ENCODE data around the gene MRPS33. TPM values are rescaled to one million over a fixed set of nuclear protein-coding genes. Genes with fewer than 3 reads are reported as not detected.
"Not testable (repeated sequence)": the region's sequence is repeated elsewhere in the genome, so short reads cannot be mapped to it uniquely, and the experiment has no call there.

MRPS33 gene

GRCh38 chr7:140977741-140978140 is 37.0 kb downstream of the MRPS33 start:
- no peaks in the 10 kb centered on the region for H3K9me3 ChIP-seq (replicated peaks; ENCODE audit: low read length)
- H3K9ac ChIP-seq (ENCODE audit: low read depth, low read length): no peak overlapping the region
- H3K36me3 ChIP-seq (ENCODE audit: insufficient read depth, low read length): no peaks in the 10 kb centered on the region
- H3K27me3 ChIP-seq (ENCODE audit: control insufficient read depth, insufficient read depth, low read length): no peaks in the 10 kb centered on the region
- H3K4me1 ChIP-seq (ENCODE audit: control insufficient read depth, insufficient read depth, low read length): no peaks in the 10 kb centered on the region
- H3K4me3 ChIP-seq (ENCODE audit: low read length): no peak overlapping the region
- no peak overlapping the region for H3K4me2 ChIP-seq (ENCODE audit: low read length)

DNA sequence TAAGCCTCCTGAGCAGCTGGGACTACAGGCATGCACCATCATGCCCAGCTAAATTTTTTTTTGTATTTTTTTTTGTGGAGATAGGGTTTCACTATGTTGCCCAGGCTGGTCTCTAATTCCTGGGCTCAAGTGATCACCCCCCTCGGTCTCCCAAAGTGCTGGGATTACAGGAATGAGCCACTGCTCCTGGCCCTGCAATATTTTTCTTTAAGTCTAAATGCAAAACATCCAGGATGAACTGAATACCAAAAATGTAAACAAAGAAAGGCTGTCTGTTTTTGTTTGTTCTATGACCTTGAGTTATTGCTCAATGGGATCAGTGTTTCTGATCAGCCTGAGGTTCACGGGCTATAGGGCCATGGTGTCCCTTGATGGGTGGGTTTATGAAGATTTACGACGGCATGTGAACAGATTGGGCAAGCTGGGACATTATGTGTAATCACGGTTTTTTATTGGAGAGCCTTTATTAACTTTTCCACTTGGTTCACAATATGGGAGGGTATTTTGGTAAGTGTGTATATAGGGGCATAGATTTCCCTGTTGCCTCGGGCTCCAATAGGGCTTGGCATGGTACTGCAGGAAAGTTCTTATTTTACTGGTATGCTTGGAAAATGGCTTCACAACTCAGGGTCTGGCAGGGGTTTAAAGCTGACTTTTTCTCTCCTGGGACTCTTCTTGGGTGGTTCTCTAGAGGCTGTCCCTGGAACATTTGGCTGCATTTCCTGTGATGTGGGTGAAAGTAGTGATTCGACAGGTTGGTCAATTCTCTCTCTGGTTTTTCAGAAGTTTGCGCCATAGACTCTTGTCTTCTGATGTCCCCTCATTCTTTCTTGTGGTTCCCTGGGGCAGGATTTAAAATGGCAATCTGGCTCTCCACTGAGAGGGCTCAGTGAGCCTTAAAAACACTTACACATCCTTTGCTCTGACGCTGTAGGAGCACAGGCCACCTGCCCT is 41.6 kb downstream of the MRPS33 start:
- no peak overlapping the region for H3K4me2 ChIP-seq (ENCODE audit: low read length)
- H3K27me3 ChIP-seq (ENCODE audit: control insufficient read depth, insufficient read depth, low read length): no peaks in the 10 kb centered on the region
- H3K4me1 ChIP-seq (ENCODE audit: control insufficient read depth, insufficient read depth, low read length): no peaks in the 10 kb centered on the region
- no peaks in the 10 kb centered on the region for H3K36me3 ChIP-seq (ENCODE audit: insufficient read depth, low read length)
- no peak overlapping the region for H3K4me3 ChIP-seq (ENCODE audit: low read length)
- H3K9ac ChIP-seq (ENCODE audit: low read depth, low read length): no peak overlapping the region
- no peaks in the 10 kb centered on the region for H3K9me3 ChIP-seq (replicated peaks; ENCODE audit: low read length)

- H3K4me3 ChIP-seq (ENCODE audit: low read length): no peak overlapping the region
- no peak overlapping the region for H3K4me2 ChIP-seq (ENCODE audit: low read length)
- H3K4me1 ChIP-seq (ENCODE audit: control insufficient read depth, insufficient read depth, low read length): no peaks in the 10 kb centered on the region
- no peaks in the 10 kb centered on the region for H3K9me3 ChIP-seq (replicated peaks; ENCODE audit: low read length)
- no peaks in the 10 kb centered on the region for H3K36me3 ChIP-seq (ENCODE audit: insufficient read depth, low read length)
- H3K9ac ChIP-seq (ENCODE audit: low read depth, low read length): no peak overlapping the region
- peaks cover 3% of the 10 kb centered on the region for H3K27me3 ChIP-seq (ENCODE audit: control insufficient read depth, insufficient read depth, low read length)
These were observed 42.4 kb downstream of the MRPS33 start for GRCh38 chr7:140972344-140972743.

- H3K27me3 ChIP-seq (ENCODE audit: control insufficient read depth, insufficient read depth, low read length): peaks cover 3% of the 10 kb centered on the region
- no peak overlapping the region for H3K4me3 ChIP-seq (ENCODE audit: low read length)
- H3K36me3 ChIP-seq (ENCODE audit: insufficient read depth, low read length): no peaks in the 10 kb centered on the region
- H3K9me3 ChIP-seq (replicated peaks; ENCODE audit: low read length): no peaks in the 10 kb centered on the region
- no peaks in the 10 kb centered on the region for H3K4me1 ChIP-seq (ENCODE audit: control insufficient read depth, insufficient read depth, low read length)
- H3K9ac ChIP-seq (ENCODE audit: low read depth, low read length): no peak overlapping the region
- H3K4me2 ChIP-seq (ENCODE audit: low read length): no peak overlapping the region
These were observed 47.3 kb downstream of the MRPS33 start for GRCh38 chr7:140967438-140967837.

- Histone ChIP-seq H3K4me3 (ENCODE audit: low read length) (no peak overlapping the region), H3K9ac (ENCODE audit: low read depth, low read length) (no peak overlapping the region), H3K4me1 (ENCODE audit: control insufficient read depth, insufficient read depth, low read length) (no peaks in the 10 kb centered on the region), H3K27me3 (ENCODE audit: control insufficient read depth, insufficient read depth, low read length) (peaks cover 3% of the 10 kb centered on the region), H3K9me3 (replicated peaks; ENCODE audit: low read length) (no peaks in the 10 kb centered on the region), H3K36me3 (ENCODE audit: insufficient read depth, low read length) (no peaks in the 10 kb centered on the region), H3K4me2 (ENCODE audit: low read length) (no peak overlapping the region)
These were observed 48.1 kb downstream of the MRPS33 start for GRCh38 chr7:140966561-140967233.

DNA sequence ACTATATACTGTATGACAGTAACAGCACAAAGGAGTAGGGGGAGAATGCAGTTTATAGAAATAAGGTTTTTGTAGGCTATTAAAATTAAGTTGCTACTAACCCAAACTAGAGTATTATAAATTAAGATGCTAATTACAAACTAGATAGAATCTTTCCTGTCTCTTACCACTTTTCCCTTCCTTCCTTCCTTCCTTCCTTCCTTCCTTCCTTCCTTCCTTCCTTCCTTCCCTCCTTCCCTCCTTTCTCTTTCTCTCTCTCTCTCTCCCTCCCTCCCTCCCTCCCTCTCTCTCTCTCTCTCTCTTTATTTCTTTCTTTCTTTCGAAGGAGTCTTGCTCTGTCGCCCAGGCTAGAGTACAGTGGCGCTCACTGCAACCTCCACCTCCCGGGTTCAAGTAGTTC is 53.6 kb downstream of the MRPS33 start:
- H3K4me2 ChIP-seq (ENCODE audit: low read length): no peak overlapping the region
- no peaks in the 10 kb centered on the region for H3K36me3 ChIP-seq (ENCODE audit: insufficient read depth, low read length)
- H3K4me1 ChIP-seq (ENCODE audit: control insufficient read depth, insufficient read depth, low read length): no peaks in the 10 kb centered on the region
- no peak overlapping the region for H3K9ac ChIP-seq (ENCODE audit: low read depth, low read length)
- H3K9me3 ChIP-seq (replicated peaks; ENCODE audit: low read length): no peaks in the 10 kb centered on the region
- no peaks in the 10 kb centered on the region for H3K27me3 ChIP-seq (ENCODE audit: control insufficient read depth, insufficient read depth, low read length)
- no peak overlapping the region for H3K4me3 ChIP-seq (ENCODE audit: low read length)

DNA sequence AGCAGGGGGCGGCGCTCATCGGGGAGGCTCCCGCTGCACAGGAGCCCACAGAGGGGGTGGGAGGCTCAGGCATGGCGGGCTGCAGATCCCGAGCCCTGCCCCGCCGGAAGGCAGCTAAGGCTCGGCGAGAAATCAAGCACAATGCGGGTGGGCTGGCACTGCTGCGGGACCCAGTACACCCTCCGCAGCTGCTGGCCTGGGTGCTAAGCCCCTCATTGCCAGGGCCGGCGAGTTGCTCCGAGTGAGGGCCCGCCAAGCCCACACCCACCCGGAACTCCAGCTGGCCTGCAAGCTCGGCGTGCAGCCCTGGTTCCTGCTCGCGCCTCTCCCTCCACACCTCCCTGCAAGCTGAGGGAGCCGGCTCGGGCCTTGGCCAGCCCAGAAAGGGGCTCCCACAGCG is 57.8 kb downstream of the MRPS33 start:
- not testable (repeated sequence) for H3K9ac ChIP-seq (ENCODE audit: low read depth, low read length); H3K36me3 ChIP-seq (ENCODE audit: insufficient read depth, low read length); H3K4me2 ChIP-seq (ENCODE audit: low read length); H3K9me3 ChIP-seq (replicated peaks; ENCODE audit: low read length); H3K4me3 ChIP-seq (ENCODE audit: low read length); H3K27me3 ChIP-seq (ENCODE audit: control insufficient read depth, insufficient read depth, low read length); H3K4me1 ChIP-seq (ENCODE audit: control insufficient read depth, insufficient read depth, low read length)

Small RNA genes lying within 50 kb of the gene (small RNA-seq; reads per million reads assigned to genes)
- gene RNU4-74P: not detected
